ENCODE results near the gene IL10.
"Not testable (repeated sequence)": the region's sequence is repeated elsewhere in the genome, so short reads cannot be mapped to it uniquely, and the experiment has no call there.

IL10 gene

DNA sequence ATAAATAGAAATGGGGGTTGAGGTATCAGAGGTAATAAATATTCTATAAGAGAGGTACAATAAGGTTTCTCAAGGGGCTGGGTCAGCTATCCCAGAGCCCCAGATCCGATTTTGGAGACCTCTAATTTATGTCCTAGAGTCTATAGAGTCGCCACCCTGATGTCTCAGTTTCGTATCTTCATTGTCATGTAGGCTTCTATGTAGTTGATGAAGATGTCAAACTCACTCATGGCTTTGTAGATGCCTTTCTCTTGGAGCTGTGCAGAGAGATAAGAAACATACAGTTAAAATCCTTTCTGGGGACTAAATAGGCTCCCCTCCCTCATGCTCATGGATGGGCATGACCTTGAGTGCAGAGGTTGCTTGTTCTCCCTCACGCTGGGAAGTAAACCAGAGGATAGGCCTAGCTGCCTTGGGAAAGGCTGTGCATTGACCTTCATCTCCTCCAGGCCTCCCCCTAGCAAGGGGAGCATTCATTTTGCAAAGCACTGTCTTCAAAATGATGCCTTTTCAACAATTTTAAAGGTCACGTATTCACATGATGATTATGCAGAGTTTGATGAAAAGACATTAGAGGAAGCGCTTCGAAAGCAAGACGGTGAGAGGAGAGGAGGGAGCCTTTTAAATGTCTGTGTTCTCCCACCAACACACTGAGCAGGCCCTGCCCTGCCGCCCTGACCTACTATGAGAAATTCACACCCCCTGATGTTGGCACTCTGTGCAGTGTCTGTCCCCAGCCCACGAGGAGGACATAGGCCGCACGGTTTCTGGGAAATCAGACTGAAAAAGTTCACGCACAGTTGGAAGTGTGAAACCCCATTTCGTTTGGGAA, 3.6 kb downstream of the IL10 start:
- in situ Hi-C loops (cut with MboI; ENCODE audit: low sequenced_read_pairs), result no loop called here

DNA sequence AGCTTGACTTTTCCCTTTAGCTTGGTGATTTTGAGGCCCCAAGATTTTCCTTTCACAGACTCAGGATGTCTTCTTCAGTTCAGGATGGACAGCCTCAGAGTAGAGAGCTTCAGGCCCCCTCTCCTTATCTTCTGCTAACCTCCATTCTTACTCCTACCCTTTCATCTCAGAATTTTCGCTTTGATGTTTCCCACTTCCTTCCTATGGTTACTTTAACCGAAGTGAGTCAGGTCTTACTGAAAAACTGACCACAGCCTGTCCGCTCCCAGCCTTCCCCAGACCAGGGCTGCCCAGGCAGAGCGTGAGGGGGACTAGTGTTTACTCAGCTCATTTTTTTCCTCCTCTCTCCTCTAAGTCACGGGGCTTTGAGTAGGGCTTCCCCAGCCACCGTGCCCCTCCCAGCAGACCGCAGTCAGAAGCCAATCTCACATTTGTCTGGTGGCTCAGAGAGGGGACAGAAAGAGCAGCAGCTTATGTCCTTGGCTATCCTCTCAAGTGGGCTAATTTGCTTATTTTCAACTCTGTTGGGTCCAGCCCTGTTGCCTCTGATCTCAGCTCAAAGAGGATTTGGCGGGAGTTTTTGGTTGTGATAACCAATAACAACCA, 5.9 kb downstream of the IL10 start:
- in situ Hi-C loops (cut with MboI; ENCODE audit: low sequenced_read_pairs), result no loop called here

DNA sequence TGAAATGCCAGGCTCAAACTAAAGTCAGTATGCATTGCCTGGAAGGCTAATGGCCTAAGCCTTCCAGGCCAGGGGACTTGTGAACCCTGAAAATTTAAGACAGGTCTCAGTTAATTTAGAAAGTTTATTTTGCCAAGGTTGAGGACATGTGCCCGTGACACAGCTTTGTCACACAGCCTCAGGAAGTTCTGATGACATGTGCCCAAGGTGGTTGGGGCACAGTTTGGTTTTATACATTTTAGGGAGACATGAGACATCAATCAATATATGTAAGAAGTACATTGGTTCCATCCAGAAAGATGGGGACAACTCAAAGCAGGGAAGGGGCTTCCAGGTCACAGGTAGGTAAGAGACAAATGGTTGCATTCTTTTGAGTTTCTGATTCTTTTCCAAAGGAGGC, 6.5 kb downstream of the IL10 start:
- in situ Hi-C loops (cut with MboI; ENCODE audit: low sequenced_read_pairs), result not testable (repeated sequence)

DNA sequence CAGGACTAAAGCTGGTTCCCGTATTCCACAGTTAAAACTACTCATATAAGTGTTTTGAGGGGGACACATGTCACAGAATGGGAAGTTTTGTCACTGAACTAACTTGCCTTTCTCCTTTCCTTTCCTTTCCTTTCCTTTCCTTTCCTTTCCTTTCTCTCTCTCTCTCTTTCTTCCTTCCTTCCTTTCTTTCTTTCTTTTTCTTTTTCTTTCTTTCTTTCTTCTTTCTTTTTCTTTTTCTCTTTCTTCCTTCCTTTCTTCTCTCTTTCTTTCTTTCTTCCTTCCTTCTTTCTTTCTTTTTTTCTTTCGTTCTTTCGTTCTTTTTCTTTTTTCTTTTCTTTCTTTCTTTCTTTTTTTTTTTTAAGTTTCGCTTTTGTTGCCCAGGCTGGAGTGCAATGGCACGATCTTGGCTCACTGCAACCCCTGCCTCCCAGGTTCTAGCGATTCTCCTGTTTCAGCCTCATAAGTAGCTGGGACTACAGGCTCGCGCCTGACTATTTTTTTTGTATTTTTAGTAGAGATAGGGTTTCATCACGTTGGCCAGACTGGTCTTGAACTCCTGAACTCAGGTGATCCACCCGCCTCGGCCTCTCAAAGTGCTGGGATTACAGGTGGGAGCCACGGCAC, 9.4 kb downstream of the IL10 start:
- in situ Hi-C loops (cut with MboI; ENCODE audit: low sequenced_read_pairs), result not testable (repeated sequence)

DNA sequence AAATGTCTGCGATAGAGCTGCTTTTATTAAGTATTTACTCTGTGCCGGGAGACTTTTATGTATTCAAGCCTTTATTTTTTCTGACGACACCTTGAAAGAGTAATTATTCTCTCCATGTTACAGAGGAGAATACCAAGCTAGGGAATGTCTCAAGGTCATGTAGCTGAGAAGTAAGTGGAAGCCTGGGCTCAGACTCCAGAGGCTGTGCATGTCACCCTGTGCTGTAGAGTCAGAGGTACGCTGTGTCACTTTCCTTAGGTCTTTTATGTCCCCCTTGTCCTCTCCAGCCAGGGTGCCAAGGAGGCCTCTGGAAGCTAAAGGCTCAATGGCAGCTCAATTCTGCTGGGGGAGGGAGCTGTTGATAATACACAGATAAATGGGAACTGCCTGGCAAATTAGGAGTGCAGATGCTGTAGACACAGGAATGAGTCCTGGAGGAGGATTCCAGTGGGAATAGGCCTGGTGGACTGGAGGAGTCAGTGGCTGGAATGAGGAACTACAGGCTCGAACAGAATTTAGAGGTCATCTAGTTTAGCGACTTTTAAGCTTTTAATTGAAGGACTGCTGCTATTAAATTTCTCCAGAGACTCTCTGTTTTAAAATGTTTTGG, 11.0 kb downstream of the IL10 start:
- in situ Hi-C loops (cut with MboI; ENCODE audit: low sequenced_read_pairs), result no loop called here

DNA sequence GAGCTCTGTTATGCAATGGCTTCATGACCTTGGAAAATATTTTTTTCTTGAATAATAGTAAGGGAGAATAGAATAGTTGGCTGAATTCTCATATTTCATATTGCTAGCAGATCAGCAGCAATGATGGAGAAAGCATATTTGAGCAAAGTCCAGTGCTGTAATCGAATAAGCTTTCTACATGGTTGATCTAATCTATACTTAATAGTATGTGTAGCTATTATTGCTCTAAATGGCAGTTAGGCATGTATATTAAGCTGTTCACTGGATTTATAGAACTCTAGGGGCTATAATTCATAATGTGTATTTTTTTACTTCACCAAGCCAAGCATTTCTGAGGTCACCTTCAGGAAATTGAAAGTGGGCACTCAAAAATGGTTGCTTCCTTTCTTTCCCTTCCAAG, 11.7 kb downstream of the IL10 start:
- in situ Hi-C loops (cut with MboI; ENCODE audit: low sequenced_read_pairs), result no loop called here

DNA sequence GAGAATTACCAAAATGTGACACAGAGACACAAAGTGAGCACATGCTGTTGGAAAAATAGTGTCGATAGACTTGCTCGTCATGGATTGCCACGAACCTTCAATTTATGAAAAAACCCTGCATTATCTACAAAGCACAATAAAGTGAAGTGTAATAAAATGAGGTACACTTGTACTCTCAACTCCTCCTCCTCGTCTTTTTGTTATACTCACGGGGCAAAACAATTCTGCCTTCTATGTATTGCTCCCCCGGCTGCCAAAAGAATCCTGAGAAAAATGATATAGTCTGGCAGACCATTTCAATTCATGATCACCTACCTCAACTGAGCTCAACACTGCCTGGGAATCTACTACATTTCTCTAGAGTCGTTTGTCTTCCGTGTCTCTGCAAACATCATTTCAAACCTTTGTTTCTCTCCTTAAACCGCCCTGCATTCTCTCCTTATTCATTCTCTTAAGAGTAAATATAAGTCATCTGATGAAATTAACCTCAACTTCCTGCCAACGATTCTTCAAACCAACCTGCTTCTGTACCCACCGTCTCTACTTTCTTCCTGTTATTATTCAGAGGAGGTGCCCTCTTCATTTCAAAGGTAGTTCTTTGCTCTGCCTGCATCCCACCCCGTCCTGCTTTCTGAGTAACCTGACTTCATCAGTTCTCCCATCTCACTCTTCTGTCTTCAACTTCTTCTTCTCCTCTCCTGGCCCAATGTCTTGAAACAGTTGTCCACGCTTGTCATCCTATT, 14.6 kb downstream of the IL10 start:
- in situ Hi-C loops (cut with MboI; ENCODE audit: low sequenced_read_pairs), result no loop called here

DNA sequence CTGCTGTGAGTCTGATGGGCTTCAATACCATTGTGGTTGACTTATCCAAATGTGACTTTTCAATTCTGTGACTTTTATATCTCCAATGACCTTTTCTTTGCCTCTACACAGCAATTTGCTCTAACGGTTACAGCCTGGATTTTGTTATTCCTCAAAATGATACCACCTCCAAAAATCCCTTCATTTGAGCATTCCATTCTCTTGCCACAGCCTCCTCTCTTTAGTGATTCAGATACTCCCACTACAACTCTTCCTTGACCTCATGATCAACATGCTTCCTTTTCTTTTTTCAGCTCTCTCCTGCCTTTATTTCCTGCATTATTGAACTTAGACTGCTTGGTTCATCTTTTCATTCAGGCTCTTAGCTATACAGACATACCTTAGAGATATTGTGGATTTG, 18.3 kb downstream of the IL10 start:
- in situ Hi-C loops (cut with MboI; ENCODE audit: low sequenced_read_pairs), result no loop called here

DNA sequence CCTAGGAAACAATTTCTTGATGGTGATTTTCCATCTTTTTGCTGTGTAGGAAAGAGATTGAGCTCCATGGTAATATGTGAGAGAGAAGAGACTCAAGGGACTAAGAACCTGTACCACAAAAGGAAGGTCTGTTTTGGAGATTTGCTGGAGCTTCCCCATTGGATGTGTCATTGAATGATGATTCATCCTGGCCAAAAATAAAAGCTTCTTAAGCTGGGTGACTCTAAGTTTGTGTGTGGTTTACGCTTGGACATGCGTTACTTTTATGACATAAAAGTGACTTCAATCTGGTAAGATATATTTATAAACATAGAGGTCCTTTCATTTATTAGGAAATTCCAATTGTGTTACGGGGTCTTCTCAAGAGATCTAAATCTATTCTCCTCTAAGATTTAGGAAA, 19.2 kb downstream of the IL10 start:
- in situ Hi-C loops (cut with MboI; ENCODE audit: low sequenced_read_pairs), result no loop called here

DNA sequence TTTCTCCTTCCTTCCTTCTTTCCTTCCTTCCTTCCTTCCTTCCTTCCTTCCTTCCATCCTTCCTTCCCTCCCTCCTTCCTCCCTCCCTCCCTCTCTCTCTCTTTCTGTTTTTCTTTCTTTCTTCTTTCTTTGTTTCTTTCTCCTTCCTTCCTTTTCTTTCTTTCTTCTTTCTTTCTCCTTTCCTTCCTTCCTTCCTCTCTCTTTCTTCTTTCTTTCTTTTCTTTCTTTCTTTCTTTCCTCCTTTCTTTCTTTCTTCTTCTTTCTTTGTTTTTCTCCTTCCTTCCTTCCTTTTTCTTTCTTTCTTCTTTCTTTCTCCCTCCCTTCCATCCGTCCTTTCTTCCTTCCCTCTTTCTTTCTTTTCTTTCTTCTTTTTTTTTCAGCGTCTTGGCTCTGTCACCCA, 19.8 kb downstream of the IL10 start:
- in situ Hi-C loops (cut with MboI; ENCODE audit: low sequenced_read_pairs), result no loop called here

DNA sequence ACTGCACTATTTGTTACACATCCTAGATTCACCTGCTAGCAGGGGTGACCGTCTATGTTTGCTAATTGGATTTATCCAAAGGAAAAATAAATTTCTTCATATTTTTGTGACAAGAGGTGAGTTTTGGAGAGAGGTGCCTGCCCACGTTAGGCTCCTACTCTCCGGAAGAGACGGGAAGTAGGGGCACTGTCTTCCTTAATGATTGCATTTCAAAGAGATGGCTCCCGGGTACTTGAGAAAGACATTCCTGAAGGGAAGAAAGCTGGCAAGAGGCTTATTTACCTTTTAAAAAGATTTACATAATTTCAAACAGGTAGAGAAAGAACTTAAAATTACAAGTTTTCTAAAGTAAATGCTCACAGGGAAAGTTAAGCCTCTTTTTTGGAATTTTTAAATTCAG, 20.4 kb downstream of the IL10 start:
- in situ Hi-C loops (cut with MboI; ENCODE audit: low sequenced_read_pairs), result no loop called here

DNA sequence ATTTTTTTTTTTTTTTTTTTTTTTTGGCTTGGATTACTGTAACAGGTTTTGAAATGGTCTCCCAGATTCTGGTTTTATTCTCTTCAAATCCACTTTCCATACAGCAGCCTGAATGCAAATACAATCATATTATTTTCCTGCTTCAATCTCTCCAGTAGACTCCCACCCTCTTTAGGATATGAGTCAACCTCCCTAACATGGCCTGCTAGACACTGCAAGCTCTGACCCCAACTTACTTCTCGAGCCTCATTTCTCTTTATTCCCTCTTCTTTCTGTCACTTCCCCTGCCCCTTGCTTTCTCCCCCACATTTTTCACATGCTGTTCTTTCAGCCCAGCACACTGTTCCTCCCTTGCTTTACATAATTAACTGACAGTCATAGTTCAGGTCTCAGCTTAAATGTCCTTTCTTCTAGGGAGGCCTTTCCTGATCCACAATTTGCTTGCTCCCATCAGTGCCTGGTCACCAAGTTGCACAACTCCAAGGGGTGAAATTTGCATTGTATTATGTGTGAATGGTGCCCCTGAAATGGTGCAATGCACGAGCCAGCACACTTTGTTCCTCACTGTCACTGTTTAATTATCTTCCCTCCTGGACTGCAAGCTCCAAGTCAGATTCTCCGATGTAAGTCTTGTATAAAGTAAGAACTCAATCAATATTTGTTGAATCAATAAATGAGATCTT, 23.8 kb downstream of the IL10 start:
- in situ Hi-C loops (cut with MboI; ENCODE audit: low sequenced_read_pairs), result no loop called here

DNA sequence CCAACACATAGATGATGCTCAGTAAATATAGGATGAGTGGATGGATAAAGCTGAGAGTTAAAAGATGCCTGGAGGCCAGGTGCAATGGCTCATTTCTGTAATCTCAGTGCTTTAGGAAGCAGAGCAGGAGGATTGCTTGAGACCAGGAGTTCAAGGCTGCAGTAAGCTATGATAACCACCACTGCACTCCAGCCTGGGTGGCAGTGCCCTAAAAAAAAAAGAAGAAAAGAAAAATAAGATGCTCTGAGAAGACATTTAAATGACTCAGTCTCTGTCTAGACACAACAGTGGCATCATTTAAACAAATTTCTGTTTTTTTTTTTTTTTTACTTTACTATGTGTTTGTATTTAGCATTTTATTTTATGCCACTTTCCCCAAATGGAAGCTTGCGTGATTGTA, 27.0 kb downstream of the IL10 start:
- in situ Hi-C loops (cut with MboI; ENCODE audit: low sequenced_read_pairs), result no loop called here

DNA sequence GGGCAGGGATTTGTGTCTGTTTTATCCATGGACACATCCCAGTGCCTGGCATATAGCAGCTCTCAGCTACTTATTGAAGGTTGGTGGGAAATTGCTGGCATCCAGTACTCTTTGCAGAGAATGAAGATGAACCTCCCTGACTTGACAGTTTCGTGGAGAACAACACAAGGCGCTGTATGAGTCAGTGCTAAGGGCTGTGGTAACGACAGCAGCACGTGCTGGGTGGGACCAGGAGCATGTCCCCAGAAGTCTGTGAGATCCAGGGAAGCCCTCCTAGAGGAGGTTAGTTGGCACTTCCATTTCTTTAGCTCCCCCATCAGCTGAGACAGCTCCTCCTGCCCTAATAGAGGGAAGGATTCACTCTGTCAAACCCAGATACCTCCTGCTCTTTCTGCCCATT, 27.6 kb downstream of the IL10 start:
- in situ Hi-C loops (cut with MboI; ENCODE audit: low sequenced_read_pairs), result no loop called here

DNA sequence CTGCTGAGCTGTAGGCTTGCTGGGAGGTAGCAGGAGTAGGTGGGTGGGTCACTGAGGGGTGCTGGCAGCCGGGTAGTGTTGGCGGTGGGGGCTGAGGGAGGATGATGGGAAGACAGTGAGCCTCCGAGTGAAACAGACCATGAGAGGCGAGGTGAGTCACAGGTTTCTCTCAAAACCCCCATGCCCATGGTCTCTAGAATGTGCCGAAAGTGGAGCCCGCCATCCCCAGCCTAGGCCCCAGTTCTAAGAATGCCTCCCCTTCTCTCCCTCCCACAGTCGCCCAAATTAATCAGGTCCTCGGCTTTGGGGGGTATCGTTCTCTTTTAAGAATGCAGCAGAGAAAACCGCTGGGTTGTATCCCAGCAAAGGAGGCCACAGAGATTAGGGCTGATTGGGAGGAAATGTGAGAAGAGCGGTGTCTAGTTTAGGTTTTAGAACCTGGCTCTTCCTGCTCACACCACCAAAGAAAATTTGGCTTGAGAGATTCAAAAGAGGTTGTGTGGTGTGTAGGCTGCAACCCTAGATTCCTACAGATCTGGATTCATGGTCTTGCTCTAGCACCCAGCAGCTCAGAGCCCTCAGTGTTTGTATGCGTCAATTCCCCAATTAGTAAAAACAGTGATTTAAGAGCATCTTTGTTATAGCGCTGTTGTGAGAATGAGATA, 29.4 kb downstream of the IL10 start:
- in situ Hi-C loops (cut with MboI; ENCODE audit: low sequenced_read_pairs), result no loop called here

DNA sequence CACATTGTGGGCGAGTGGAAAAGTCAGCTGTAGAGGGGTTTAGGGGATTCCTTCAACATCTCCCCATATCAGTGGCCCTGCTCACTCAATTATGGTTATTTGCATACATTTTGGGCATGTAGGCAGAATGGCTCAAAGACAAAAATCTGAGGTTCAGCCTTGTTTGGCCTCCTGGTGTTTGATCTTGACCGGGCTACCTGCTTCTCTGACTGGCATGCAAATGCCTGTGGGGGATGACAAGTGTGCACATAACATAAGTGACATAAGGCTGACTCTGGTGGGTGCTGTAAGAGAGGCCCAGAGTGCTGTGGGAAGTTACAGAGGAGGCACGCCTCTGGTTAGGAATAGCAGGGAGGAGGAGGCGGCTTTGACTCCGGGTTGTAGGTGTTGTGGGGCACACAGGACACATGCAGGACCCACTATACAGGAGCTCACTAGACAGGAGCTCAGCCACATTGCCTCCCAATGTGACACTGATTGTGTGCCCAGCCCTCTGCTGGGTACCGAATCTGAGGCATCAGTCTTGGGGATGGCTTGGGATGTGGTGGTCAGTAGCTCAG, 31.1 kb downstream of the IL10 start:
- in situ Hi-C loops (cut with MboI; ENCODE audit: low sequenced_read_pairs), result no loop called here

DNA sequence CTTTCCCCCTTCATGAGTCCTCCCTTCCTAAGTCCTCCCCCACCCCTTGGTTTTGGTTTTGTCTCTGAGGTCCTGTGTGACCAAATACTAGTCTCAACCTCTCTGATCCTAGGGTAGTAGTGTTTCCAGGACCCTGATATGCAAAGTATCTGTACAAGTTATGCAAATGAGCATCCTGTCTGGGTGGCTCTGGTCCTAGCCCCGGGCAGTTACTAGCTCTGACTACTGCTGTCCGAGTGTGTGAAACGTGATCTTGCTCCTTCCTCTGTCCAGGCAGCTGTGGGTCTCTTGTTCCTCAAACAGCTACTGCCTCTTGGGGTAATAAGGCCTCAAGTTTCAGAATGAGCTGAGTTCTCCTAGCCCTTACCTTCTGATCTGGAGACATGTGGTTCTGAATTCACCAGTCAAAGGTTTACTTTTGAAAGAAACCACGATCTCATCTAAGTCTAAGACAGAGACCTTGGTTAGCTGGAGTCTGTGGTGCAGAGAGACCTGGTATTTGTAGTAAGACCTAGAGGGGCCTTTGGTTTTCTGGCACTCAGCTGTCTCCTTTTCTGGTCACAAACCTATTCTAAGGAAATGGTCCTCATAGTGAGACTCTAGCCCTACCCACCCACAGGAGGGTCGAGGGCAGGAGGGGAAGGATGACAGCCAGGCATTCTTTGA, 32.8 kb downstream of the IL10 start:
- in situ Hi-C loops (cut with MboI; ENCODE audit: low sequenced_read_pairs), result loop anchor here (5.0 to 10.0 kb wide), 3 partner anchors 68 to 245 kb away; no protein-coding TSS in a partner anchor

DNA sequence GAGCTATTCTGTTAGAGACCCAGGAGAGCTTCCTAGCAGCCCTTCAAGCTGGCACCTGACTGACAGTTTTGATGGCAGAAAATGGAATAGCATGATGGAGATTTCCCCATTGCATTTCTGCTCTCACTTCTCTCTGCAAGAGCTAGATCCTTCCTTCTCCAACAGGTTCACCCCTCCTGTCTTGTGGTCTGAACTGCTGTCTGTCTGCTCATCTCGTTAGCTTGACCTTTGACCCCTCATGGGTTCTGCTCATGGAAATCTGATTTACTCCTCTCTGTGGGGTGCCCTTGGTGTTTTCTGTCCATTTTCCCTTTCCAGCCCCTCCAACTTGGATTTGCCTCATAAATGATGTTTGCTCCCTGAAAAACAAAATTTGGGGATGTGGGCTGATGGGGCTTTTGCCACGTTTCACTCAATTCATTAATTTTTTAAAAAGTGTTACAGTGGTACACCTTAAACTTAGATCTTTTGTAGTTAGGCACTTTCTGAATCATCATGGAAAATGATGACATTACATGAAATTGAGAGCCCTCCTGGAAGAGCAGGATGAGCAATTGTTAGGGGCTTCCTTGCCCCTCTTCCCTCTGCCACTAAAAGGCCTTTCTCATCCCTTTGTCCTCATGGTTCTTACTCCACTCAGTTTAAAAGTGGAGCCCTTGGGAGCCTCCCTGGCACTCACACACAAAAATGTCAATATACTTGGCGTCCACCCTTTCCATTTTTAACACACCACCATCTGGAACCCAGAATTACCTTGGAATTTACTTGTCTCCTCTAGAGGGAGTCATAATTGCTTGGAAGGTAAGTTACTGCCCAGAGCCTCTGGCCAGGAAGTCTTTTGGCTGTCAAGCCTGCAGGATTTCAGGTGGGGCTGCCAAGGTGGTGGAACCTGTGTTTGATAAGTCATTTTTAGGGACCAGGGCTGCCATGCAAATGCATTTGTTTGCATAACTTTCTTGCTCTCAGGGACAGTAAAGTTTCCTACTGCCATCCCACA, 33.6 kb downstream of the IL10 start:
- in situ Hi-C loops (cut with MboI; ENCODE audit: low sequenced_read_pairs), result loop anchor here (5.0 to 10.0 kb wide), 3 partner anchors 69 to 246 kb away; no protein-coding TSS in a partner anchor

Measured in HL-60/S4 (cell line).